Fibroblast of villous mesenchyme (primary cell): ENCODE measurements around the gene POPDC3. TPM values are rescaled to one million over a fixed set of nuclear protein-coding genes. Genes with fewer than 3 reads are reported as not detected.

Source experiments
- DNase-seq: peaks from one replicate; pipeline ENCODE4 v3.0.0-alpha.2; 2010; ENCODE audit warnings: low read depth
- H3K4me3 ChIP-seq: 2 replicates; pipeline ENCODE4 v1.5.1; 2011; ENCODE audit warnings: low read depth, mild to moderate bottlenecking, low read length
- CTCF ChIP-seq: IDR thresholded peaks from 2 replicates; pipeline ENCODE4 v1.5.1; 2012; ENCODE audit warnings: low read depth, mild to moderate bottlenecking, low read length; ENCODE audit not compliant: insufficient read depth
- total RNA-seq: library from RNA; depleted of rRNA; stranded (reverse); fragments of >200 nt; gene quantifications from 2 replicates; pipeline ENCODE4 v1.2.3, GENCODE V29; 2012

POPDC3 gene
- total RNA-seq, 1 donor = 19.4 TPM

GRCh38 chr6:105215506-105215905, 35.7 kb upstream of the POPDC3 start:
- no peak for TF ChIP-seq CTCF
- no peak overlapping the region for H3K4me3 ChIP-seq
- DNase-seq = no peak

- TF ChIP-seq CTCF = no peak
- no peak overlapping the region for H3K4me3 ChIP-seq
- DNase-seq = no peak
Measured at GRCh38 chr6:105214668-105215067, 34.9 kb upstream of the POPDC3 start.

- no peak overlapping the region for H3K4me3 ChIP-seq
- DNase-seq = no peak
- TF ChIP-seq CTCF = no peak
Measured at GRCh38 chr6:105213272-105213671, 33.5 kb upstream of the POPDC3 start.

- no peak for TF ChIP-seq CTCF
- no peak overlapping the region for H3K4me3 ChIP-seq
- no peak for DNase-seq
Measured at GRCh38 chr6:105212587-105212986, 32.8 kb upstream of the POPDC3 start.

GRCh38 chr6:105211831-105212230, 32.0 kb upstream of the POPDC3 start:
- TF ChIP-seq CTCF = no peak
- DNase-seq = no peak
- no peak overlapping the region for H3K4me3 ChIP-seq

GRCh38 chr6:105210932-105211531, 31.2 kb upstream of the POPDC3 start:
- no peak for DNase-seq
- H3K4me3 ChIP-seq = no peak overlapping the region
- no peak for TF ChIP-seq CTCF
